MCF 10A (cell line): Measurements from ENCODE around the gene KPNB1. TPM values are rescaled to one million over a fixed set of nuclear protein-coding genes. Genes with fewer than 3 reads are reported as not detected.

Source experiments
- BruUV-seq: library from RNA; stranded (reverse); fragments of 400-500 nt; replicated peaks from 2 replicates; lab custom pipeline; 2021; lab: Mats Ljungman, UMichigan
- CTCF ChIA-PET: fragments of 300-600 bp; sonication (Branson Sonifier 250); formaldehyde crosslinking; extraction: SDS; loops from one replicate; lab custom pipeline; 2021; ENCODE audit warnings: antibody characterized with exemption, inconsistent platforms; lab: Yijun Ruan, JAX
- POLR2A ChIA-PET: fragments of 300-600, 350-650 bp; sonication (Branson Sonifier 250); formaldehyde crosslinking; extraction: SDS; loops from one replicate; lab custom pipeline; 2020; ENCODE audit warnings: antibody characterized with exemption, inconsistent platforms; lab: Yijun Ruan, JAX
- DNase-seq: peaks from one replicate; pipeline ENCODE4 v3.0.0-alpha.2; 2018; ENCODE audit not compliant: unreplicated experiment
- H3K27ac Mint-ChIP-seq: one replicate; pipeline ENCODE4 v1.8.0; 2022; ENCODE audit warnings: mild to moderate bottlenecking, low read depth, mixed read lengths; ENCODE audit not compliant: unreplicated experiment
- H3K27me3 Mint-ChIP-seq: one replicate; pipeline ENCODE4 v1.8.0; 2022; ENCODE audit warnings: mixed read lengths; ENCODE audit not compliant: insufficient read depth, unreplicated experiment
- H3K36me3 Mint-ChIP-seq: one replicate; pipeline ENCODE4 v1.8.0; 2022; ENCODE audit warnings: mild to moderate bottlenecking, moderate library complexity, mixed read lengths; ENCODE audit not compliant: insufficient read depth, unreplicated experiment
- H3K4me1 Mint-ChIP-seq: one replicate; pipeline ENCODE4 v1.8.0; 2022; ENCODE audit warnings: mixed read lengths; ENCODE audit not compliant: insufficient read depth, unreplicated experiment
- H3K4me3 Mint-ChIP-seq: one replicate; pipeline ENCODE4 v1.8.0; 2022; ENCODE audit warnings: mild to moderate bottlenecking, moderate library complexity, mixed read lengths; ENCODE audit not compliant: unreplicated experiment
- H3K9me3 Mint-ChIP-seq: one replicate; pipeline ENCODE4 v1.8.0; 2022; ENCODE audit warnings: mixed read lengths; ENCODE audit not compliant: unreplicated experiment
- CTCF ChIP-seq: fragments of 200-600 bp; IDR thresholded peaks from one replicate; pipeline ENCODE4 v1.8.0; 2022; ENCODE audit warnings: antibody characterized with exemption, mild to moderate bottlenecking; ENCODE audit not compliant: unreplicated experiment
- intact Hi-C: fragments of 100-400 bp; cut with micrococcal nuclease; formaldehyde crosslinking; loops from 2 replicates; pipeline ENCODE4 v1.14.1; 2022
- total RNA-seq: library from RNA; stranded (reverse); gene quantifications from 2 replicates; pipeline ENCODE4 v1.2.3, GENCODE V29; 2022

Gene KPNB1
- total RNA-seq, 1 experiment from 2014 or later: 609 TPM

- Mint-ChIP-seq H3K4me3 (no peak overlapping the region), H3K27me3 (peaks cover 90% of the 10 kb centered on the region), H3K9me3 (no peaks in the 10 kb centered on the region), H3K4me1 (no peaks in the 10 kb centered on the region), H3K27ac (no peak overlapping the region), H3K36me3 (no peaks in the 10 kb centered on the region)
- no peak for DNase-seq
- CTCF ChIA-PET: no interaction called here
- POLR2A ChIA-PET: no interaction called here
- no peak for TF ChIP-seq CTCF
- intact Hi-C loops: no loop called here
- no TSS peak for BruUV-seq
Observed at GRCh38 chr17:47727704-47728036, 78.0 kb downstream of the KPNB1 start.

DNA sequence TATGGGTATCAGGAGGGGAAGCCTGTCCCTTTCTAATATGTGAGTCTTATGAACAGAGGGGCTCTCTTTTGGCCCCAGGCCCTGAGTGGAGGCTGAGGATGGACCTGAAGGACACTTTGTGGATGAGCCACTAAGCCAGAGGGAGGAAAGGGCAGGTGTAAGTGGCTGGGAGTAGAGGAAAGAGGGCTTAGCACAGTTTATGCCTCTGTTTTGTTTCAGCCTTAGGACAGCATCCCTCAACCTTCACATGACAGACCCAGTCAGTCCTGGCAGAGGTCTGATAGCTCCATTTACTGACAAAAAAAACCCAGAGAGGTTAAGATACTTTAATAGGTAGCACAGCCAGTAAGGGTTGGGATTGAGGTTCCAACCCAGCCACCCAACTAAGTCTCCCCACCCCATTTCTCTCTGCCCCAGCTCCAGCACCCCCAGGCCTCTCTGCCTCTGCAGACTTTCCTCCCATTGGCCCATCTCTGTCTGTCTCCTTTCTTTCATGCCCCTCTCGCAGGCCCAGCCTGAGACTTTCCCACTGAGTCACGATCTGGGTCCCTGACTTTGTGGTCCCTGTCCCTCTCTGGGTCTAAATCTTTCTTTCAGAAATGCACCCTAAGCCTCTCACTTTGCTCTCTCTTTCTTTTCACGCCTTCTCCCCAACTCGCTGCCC lies 78.6 kb downstream of the KPNB1 start:
- no peak for TF ChIP-seq CTCF
- no peak overlapping the region for H3K4me3 Mint-ChIP-seq
- DNase-seq: no peak
- H3K4me1 Mint-ChIP-seq: no peaks in the 10 kb centered on the region
- CTCF ChIA-PET: interaction anchor here (0.6 kb wide), 1 partner anchor 539 kb away, joined by 3 read pairs; no protein-coding TSS in a partner anchor
- peaks cover 93% of the 10 kb centered on the region for H3K27me3 Mint-ChIP-seq
- BruUV-seq: no TSS peak
- intact Hi-C loops: no loop called here
- POLR2A ChIA-PET: no interaction called here
- H3K36me3 Mint-ChIP-seq: no peaks in the 10 kb centered on the region
- H3K9me3 Mint-ChIP-seq: no peaks in the 10 kb centered on the region
- H3K27ac Mint-ChIP-seq: no peak overlapping the region

DNA sequence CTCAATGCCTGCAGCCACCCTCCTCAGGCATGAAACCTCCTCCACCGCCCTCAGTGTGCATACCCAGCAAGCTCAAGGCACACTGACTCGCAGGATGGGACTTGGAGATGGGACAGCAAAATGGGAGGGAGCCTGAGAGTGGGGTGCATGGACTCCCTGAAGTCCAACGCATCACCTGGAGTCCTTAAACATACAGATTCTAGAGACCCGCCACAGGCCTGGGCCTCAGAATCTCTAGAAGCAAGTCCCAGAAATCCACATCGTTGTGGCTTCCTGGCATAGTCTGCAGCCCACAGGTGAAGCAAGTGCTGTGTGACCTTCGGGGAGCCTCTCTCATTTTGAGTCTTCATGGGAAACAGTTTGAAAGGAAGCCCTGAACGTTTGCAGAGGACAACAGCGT lies 79.8 kb downstream of the KPNB1 start:
- no peak for TF ChIP-seq CTCF
- peaks cover 93% of the 10 kb centered on the region for H3K27me3 Mint-ChIP-seq
- no peaks in the 10 kb centered on the region for H3K36me3 Mint-ChIP-seq
- H3K27ac Mint-ChIP-seq: no peak overlapping the region
- no peaks in the 10 kb centered on the region for H3K4me1 Mint-ChIP-seq
- intact Hi-C loops: no loop called here
- POLR2A ChIA-PET: interaction anchor here (0.6 kb wide), 1 partner anchor 73 kb away, joined by 3 read pairs; no protein-coding TSS in a partner anchor
- BruUV-seq: no TSS peak
- H3K9me3 Mint-ChIP-seq: no peaks in the 10 kb centered on the region
- DNase-seq: no peak
- CTCF ChIA-PET: no interaction called here
- H3K4me3 Mint-ChIP-seq: no peak overlapping the region

GRCh38 chr17:47730681-47731080 lies 81.0 kb downstream of the KPNB1 start:
- POLR2A ChIA-PET: no interaction called here
- Mint-ChIP-seq H3K4me3 (no peak overlapping the region), H3K27me3 (peaks cover 86% of the 10 kb centered on the region), H3K36me3 (no peaks in the 10 kb centered on the region), H3K27ac (no peak overlapping the region), H3K9me3 (no peaks in the 10 kb centered on the region), H3K4me1 (no peaks in the 10 kb centered on the region)
- intact Hi-C loops: no loop called here
- TF ChIP-seq CTCF: no peak
- no TSS peak for BruUV-seq
- DNase-seq: no peak
- CTCF ChIA-PET: no interaction called here
